ENCODE data around the gene PTDSS2.

DNA sequence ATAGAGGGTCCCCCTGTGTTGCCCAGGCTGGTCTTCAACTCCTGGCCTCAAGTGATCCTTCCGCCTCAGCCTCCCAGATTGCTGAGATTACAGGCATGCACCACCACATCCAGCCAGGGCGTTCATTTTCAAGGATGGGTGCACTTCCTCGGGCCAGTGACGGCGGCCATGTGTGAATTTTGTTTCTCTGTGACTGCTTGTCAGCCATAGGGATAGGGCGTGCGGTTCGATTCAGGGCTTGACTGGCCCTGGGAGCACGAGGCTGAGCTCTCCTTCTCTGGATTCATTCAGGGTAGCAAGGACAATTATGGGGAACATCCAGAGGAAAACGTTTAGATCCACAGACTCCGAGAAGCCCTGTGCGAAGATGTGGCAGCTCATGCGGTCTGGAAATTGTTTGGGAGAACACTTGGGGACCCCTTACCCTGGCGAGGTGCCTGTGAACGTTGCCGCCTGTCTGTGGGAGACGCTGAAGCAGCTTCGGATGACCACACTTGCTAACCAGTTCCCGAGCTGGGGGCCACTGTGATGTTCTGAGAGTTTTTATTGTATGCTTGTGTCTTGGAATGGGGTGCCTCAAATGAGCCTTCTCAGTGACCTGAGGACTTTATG is 2.9 kb downstream of the PTDSS2 start:
- TF ChIP-seq, protein P1, sequence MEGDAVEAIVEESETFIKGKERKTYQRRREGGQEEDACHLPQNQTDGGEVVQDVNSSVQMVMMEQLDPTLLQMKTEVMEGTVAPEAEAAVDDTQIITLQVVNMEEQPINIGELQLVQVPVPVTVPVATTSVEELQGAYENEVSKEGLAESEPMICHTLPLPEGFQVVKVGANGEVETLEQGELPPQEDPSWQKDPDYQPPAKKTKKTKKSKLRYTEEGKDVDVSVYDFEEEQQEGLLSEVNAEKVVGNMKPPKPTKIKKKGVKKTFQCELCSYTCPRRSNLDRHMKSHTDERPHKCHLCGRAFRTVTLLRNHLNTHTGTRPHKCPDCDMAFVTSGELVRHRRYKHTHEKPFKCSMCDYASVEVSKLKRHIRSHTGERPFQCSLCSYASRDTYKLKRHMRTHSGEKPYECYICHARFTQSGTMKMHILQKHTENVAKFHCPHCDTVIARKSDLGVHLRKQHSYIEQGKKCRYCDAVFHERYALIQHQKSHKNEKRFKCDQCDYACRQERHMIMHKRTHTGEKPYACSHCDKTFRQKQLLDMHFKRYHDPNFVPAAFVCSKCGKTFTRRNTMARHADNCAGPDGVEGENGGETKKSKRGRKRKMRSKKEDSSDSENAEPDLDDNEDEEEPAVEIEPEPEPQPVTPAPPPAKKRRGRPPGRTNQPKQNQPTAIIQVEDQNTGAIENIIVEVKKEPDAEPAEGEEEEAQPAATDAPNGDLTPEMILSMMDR (conservative IDR thresholded peaks at IDR 0.05; ENCODE audit: low read length) = no peak
- TF ChIP-seq EZH2phosphoT487 (IDR thresholded peaks at IDR 0.05; ENCODE audit: borderline replicate concordance) = no peak
